ENCODE results near the gene CHGA. TPM values are rescaled to one million over a fixed set of nuclear protein-coding genes. Genes with fewer than 3 reads are reported as not detected.

CHGA gene
- total and polyA plus RNA-seq, 2 of the 8 experiments (the other 6 are each of a cell fraction or from before 2014, with no cell fraction given) = 17.5 to 28.2 TPM

DNA sequence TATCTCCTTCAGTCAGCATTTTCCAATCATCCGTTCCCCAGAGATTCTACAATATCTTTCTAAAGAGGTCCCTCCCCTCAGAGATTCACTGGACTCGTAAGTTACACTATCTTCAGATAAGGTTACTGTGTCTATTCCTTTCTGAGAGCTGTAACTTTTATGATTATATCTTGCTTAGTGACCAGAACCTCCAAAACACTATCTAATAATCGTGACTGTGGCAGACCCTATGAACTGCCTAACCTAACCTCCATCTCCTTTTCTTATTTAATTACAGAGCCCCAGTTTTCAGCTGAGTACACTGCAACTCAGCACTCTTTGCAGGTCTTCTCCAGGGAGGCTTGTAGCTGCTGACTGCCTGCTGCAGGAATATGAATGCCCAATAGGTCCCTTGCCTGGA lies 38.5 kb upstream of the CHGA start:
- DNase-seq (ENCODE audit: low read depth in 1 of 2, low spot score in 2 of 2) = no peak
- Histone ChIP-seq H3K36me3 (ENCODE audit: control insufficient read depth in 2 of 4, insufficient read depth in 4 of 4, low read length in 3 of 4) (no peaks in the 10 kb centered on the region), H3K27ac (ENCODE audit: low read depth, low read length) (no peak overlapping the region), H3K4me3 (ENCODE audit: extremely low read depth in 1 of 4, insufficient read depth in 2 of 4, low read depth in 3 of 4, low read length in 4 of 4) (no peak overlapping the region), H4K5ac (ENCODE audit: insufficient read length, low read depth, low read length) (no peak overlapping the region), H3K4me1 (replicated peaks in 1 of 4; ENCODE audit: control insufficient read depth in 3 of 4, insufficient read depth in 4 of 4, low read length in 3 of 4) (peaks cover 0 to 4% (median 3%) of the 10 kb centered on the region in 4 experiments; a peak in 5 of 7 replicates), H3K9me3 (ENCODE audit: insufficient read depth in 2 of 2, low read depth in 1 of 2, low read length in 1 of 2) (no peaks in the 10 kb centered on the region), H3K79me1 (ENCODE audit: low read depth, low read length) (no peaks in the 10 kb centered on the region), H2BK120ac (replicated peaks; ENCODE audit: low read depth, low read length) (no peak overlapping the region), H2BK20ac (ENCODE audit: low read length) (no peak overlapping the region), H3K18ac (ENCODE audit: extremely low read depth, low read length) (no peak overlapping the region), H3K4me2 (ENCODE audit: insufficient read depth in 1 of 2, low read depth in 2 of 2, low read length in 2 of 2) (no peak overlapping the region), H3K4ac (replicated peaks; ENCODE audit: insufficient read length, low read depth, low read length) (no peak overlapping the region), H3K14ac (ENCODE audit: insufficient read length) (no peak overlapping the region), H3K27me3 (replicated peaks in 1 of 4; ENCODE audit: control insufficient read depth in 3 of 4, extremely low read depth in 1 of 4, insufficient read depth in 3 of 4, low read length in 3 of 4) (no peaks in the 10 kb centered on the region; a peak in 1 of 7 replicates), H4K8ac (ENCODE audit: extremely low read depth, insufficient read depth, low read length) (no peak overlapping the region), H2BK12ac (ENCODE audit: low read depth, low read length) (no peak overlapping the region), H2BK15ac (ENCODE audit: low read length) (no peak overlapping the region), H2BK5ac (ENCODE audit: low read depth, low read length) (no peak overlapping the region), H2AK5ac (ENCODE audit: low read depth, low read length) (no peak overlapping the region), H2AFZ (ENCODE audit: low read length) (no peak overlapping the region), H3K23ac (ENCODE audit: insufficient read length) (no peak overlapping the region), H3K9ac (replicated peaks in 1 of 4; ENCODE audit: extremely low read depth in 1 of 4, low read depth in 3 of 4, low read length in 3 of 4) (no peak overlapping the region), H3K79me2 (ENCODE audit: control insufficient read depth in 1 of 2, insufficient read depth in 2 of 2, low read length in 2 of 2) (no peaks in the 10 kb centered on the region), H4K91ac (replicated peaks; ENCODE audit: insufficient read length, low read length) (no peak overlapping the region), H4K20me1 (replicated peaks in 1 of 2; ENCODE audit: control insufficient read depth in 1 of 2, insufficient read depth in 2 of 2, low read length in 2 of 2) (no peaks in the 10 kb centered on the region), H3K23me2 (ENCODE audit: low read depth, low read length) (peaks cover 5% of the 10 kb centered on the region; the same call in 1 of the 2 replicates), H3K56ac (replicated peaks; ENCODE audit: insufficient read length, low read depth, low read length) (no peak overlapping the region)
- no peak for FAIRE-seq
- 90% methylated on average over 3 of the region's 3 CpGs; no CpG with 5 or more reads in 1 of the 2 experiments for WGBS, 2 experiments (ENCODE audit: extremely low coverage in 1 of 2, insufficient coverage in 1 of 2, insufficient read length in 1 of 2, insufficient replicate concordance in 2 of 2, low coverage in 1 of 2, low lambda C conversion rate in 2 of 2, missing lambda C conversion rate in 1 of 2)
- ChIA-PET POLR2A (ENCODE audit: partially characterized antibody) (interaction anchor here (0.9 kb wide), 1 partner anchor 39 kb away, joined by 4 read pairs; the partner anchor contains the start of gene CHGA), CTCF (ENCODE audit: partially characterized antibody) (interaction anchor here (1.0 to 1.1 kb wide), 2 partner anchors 20 to 22 kb away, joined by 3 to 4 read pairs; no protein-coding TSS in a partner anchor)
- TF ChIP-seq TBP (IDR thresholded peaks at IDR 0.05; ENCODE audit: low read depth, low read length) = no peak
- no peak for TF ChIP-seq CHD1 (IDR thresholded peaks at IDR 0.05; ENCODE audit: low read depth, low read length)
- TF ChIP-seq SAP30 (IDR thresholded peaks at IDR 0.05; ENCODE audit: insufficient read depth, insufficient replicate concordance, low read length) = no peak
- TF ChIP-seq JUND (IDR thresholded peaks at IDR 0.05; ENCODE audit: low read length) = no peak
- TF ChIP-seq YY1 (IDR thresholded peaks at IDR 0.05; ENCODE audit: low read depth, low read length) = no peak
- no peak for TF ChIP-seq CEBPB (IDR thresholded peaks at IDR 0.05; ENCODE audit: low read depth, low read length)
- no peak for TF ChIP-seq TAF1 (IDR thresholded peaks at IDR 0.05; ENCODE audit: low read depth, low read length)
- TF ChIP-seq CBX8 (IDR thresholded peaks at IDR 0.05; ENCODE audit: borderline replicate concordance, low read depth, low read length) = no peak
- TF ChIP-seq SIN3A (conservative IDR thresholded peaks at IDR 0.05 in 1 of 2, IDR thresholded peaks at IDR 0.05 in 1 of 2; ENCODE audit: low read depth in 1 of 2, low read length in 2 of 2) = no peak
- TF ChIP-seq POU5F1 (IDR thresholded peaks at IDR 0.05; ENCODE audit: low read depth, low read length) = no peak
- TF ChIP-seq, protein P1, sequence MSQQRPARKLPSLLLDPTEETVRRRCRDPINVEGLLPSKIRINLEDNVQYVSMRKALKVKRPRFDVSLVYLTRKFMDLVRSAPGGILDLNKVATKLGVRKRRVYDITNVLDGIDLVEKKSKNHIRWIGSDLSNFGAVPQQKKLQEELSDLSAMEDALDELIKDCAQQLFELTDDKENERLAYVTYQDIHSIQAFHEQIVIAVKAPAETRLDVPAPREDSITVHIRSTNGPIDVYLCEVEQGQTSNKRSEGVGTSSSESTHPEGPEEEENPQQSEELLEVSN (IDR thresholded peaks at IDR 0.05) = no peak
- TF ChIP-seq MAX (IDR thresholded peaks at IDR 0.05) = no peak
- TF ChIP-seq CHD2 (IDR thresholded peaks at IDR 0.05; ENCODE audit: low read length) = no peak
- TF ChIP-seq POLR2AphosphoS5 (IDR thresholded peaks at IDR 0.05; ENCODE audit: low read depth, low read length) = no peak

Measured in H1 (cell line).